ENCODE data around the gene MCF2L2. TPM values are rescaled to one million over a fixed set of nuclear protein-coding genes. Genes with fewer than 3 reads are reported as not detected.

The MCF2L2 gene
- total and polyA plus RNA-seq, 12 donors = 6.5 to 62.7 (median 21.7) TPM

- no peaks in the 10 kb centered on the region for H3K27me3 ChIP-seq
- H3K4me3 ChIP-seq = no peak overlapping the region
- H3K27ac ChIP-seq = peak overlapping the region in 3 of 5 donors; percentile 75 to 86 (median 86)
- intact Hi-C loops (cut with DNase I) = no loop called here
- WGBS, 4 donors = 86 to 93% (median 91%) methylated on average over 3 of the region's 3 CpGs
- no peaks in the 10 kb centered on the region for H3K36me3 ChIP-seq (replicated peaks in 1 of 2)
- peaks cover 0 to 27% of the 10 kb centered on the region in 2 donors for H3K4me1 ChIP-seq (replicated peaks in 1 of 2)
- TF ChIP-seq POLR2A (IDR thresholded peaks at IDR 0.05) = no peak
- TF ChIP-seq, protein P1, sequence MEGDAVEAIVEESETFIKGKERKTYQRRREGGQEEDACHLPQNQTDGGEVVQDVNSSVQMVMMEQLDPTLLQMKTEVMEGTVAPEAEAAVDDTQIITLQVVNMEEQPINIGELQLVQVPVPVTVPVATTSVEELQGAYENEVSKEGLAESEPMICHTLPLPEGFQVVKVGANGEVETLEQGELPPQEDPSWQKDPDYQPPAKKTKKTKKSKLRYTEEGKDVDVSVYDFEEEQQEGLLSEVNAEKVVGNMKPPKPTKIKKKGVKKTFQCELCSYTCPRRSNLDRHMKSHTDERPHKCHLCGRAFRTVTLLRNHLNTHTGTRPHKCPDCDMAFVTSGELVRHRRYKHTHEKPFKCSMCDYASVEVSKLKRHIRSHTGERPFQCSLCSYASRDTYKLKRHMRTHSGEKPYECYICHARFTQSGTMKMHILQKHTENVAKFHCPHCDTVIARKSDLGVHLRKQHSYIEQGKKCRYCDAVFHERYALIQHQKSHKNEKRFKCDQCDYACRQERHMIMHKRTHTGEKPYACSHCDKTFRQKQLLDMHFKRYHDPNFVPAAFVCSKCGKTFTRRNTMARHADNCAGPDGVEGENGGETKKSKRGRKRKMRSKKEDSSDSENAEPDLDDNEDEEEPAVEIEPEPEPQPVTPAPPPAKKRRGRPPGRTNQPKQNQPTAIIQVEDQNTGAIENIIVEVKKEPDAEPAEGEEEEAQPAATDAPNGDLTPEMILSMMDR (IDR thresholded peaks at IDR 0.05) = no peak
- H3K9me3 ChIP-seq (replicated peaks in 1 of 3) = no peaks in the 10 kb centered on the region
- DNase-seq = no peak
Measured at GRCh38 chr3:183284570-183284969, 143.8 kb downstream of the MCF2L2 start.

- WGBS, 4 donors = 55 to 77% (median 75%) methylated on average over 2 of the region's 2 CpGs
- Histone ChIP-seq H3K27me3 (no peaks in the 10 kb centered on the region), H3K9me3 (replicated peaks in 1 of 3) (no peaks in the 10 kb centered on the region), H3K27ac (no peak overlapping the region), H3K4me1 (replicated peaks in 1 of 2) (peaks cover 0 to 27% of the 10 kb centered on the region in 2 donors), H3K36me3 (replicated peaks in 1 of 2) (no peaks in the 10 kb centered on the region), H3K4me3 (no peak overlapping the region)
- intact Hi-C loops (cut with DNase I) = no loop called here
- DNase-seq = no peak
- TF ChIP-seq POLR2A (IDR thresholded peaks at IDR 0.05) = no peak
- TF ChIP-seq, protein P1 (IDR thresholded peaks at IDR 0.05) = no peak
Measured at GRCh38 chr3:183283886-183284285, 144.5 kb downstream of the MCF2L2 start.

- WGBS, 4 donors = 84 to 89% (median 87%) methylated on average over 8 of the region's 8 CpGs
- TF ChIP-seq POLR2A (IDR thresholded peaks at IDR 0.05) = no peak
- TF ChIP-seq, protein P1 (IDR thresholded peaks at IDR 0.05) = no peak
- Histone ChIP-seq H3K27ac (no peak overlapping the region), H3K4me1 (replicated peaks in 1 of 2) (peaks cover 0 to 14% of the 10 kb centered on the region in 2 donors), H3K9me3 (replicated peaks in 1 of 3) (no peaks in the 10 kb centered on the region), H3K36me3 (replicated peaks in 1 of 2) (no peaks in the 10 kb centered on the region), H3K4me3 (no peak overlapping the region), H3K27me3 (no peaks in the 10 kb centered on the region)
- intact Hi-C loops (cut with DNase I) = no loop called here
- DNase-seq = no peak
Measured at GRCh38 chr3:183281126-183281797, 147.2 kb downstream of the MCF2L2 start.

- intact Hi-C loops (cut with DNase I) = no loop called here
- TF ChIP-seq, protein P1 (IDR thresholded peaks at IDR 0.05) = no peak
- TF ChIP-seq POLR2A (IDR thresholded peaks at IDR 0.05) = no peak
- Histone ChIP-seq H3K4me3 (no peak overlapping the region), H3K4me1 (replicated peaks in 1 of 2) (peaks cover 0 to 7% of the 10 kb centered on the region in 2 donors), H3K27me3 (no peaks in the 10 kb centered on the region), H3K36me3 (replicated peaks in 1 of 2) (no peaks in the 10 kb centered on the region), H3K9me3 (replicated peaks in 1 of 3) (no peaks in the 10 kb centered on the region), H3K27ac (no peak overlapping the region)
- no peak for DNase-seq
- WGBS, 4 donors = 90 to 98% (median 92%) methylated on average over 3 of the region's 3 CpGs
Measured at GRCh38 chr3:183279371-183279770, 149.0 kb downstream of the MCF2L2 start.
